Psoas muscle (tissue), 8 donors: Measurements from ENCODE around the gene HMCN1. TPM values are rescaled to one million over a fixed set of nuclear protein-coding genes. Genes with fewer than 3 reads are reported as not detected.

ENCODE experiments used
- ATAC-seq, 4 donors: fragments of 200-7000 bp; cut with Tn5 transposase; one replicate each; pipeline ENCODE4 v1.9.1; 2020; ENCODE audit warnings: moderate library complexity in 3 of 4, mild to moderate bottlenecking in 2 of 4
- DNase-seq, 2 donors: peaks; one replicate each; pipeline ENCODE4 v3.0.0-alpha.2; 2020
- H3K27ac ChIP-seq: fragments of 200-600 bp; one replicate; pipeline ENCODE4 v1.8.0; 2022
- H3K27me3 ChIP-seq, 3 donors: fragments of 200-600 bp in 1 of 3; one replicate each; pipeline versions ENCODE4 v1.6.1 to v1.8.0; 2013 to 2022; ENCODE audit warnings: low read length in 2 of 3, mild to moderate bottlenecking in 2 of 3, moderate library complexity in 1 of 3; ENCODE audit not compliant: insufficient read depth in 3 of 3
- H3K36me3 ChIP-seq, 2 donors: fragments of 200-600 bp in 1 of 2; one replicate each; pipeline versions ENCODE4 v1.6.1 to v1.8.0; 2013 to 2022; ENCODE audit warnings: low read depth in 1 of 2, mild to moderate bottlenecking in 1 of 2, moderate library complexity in 1 of 2; ENCODE audit not compliant: insufficient read depth in 1 of 2
- H3K4me1 ChIP-seq: fragments of 200-600 bp; one replicate; pipeline ENCODE4 v1.8.0; 2022
- H3K4me3 ChIP-seq: fragments of 200-600 bp; one replicate; pipeline ENCODE4 v1.8.0; 2022; ENCODE audit warnings: mild to moderate bottlenecking
- H3K9me3 ChIP-seq: fragments of 200-600 bp; one replicate; pipeline ENCODE4 v1.8.0; 2022
- WGBS, 3 donors: extraction: QIAGEN DNeasy Blood & Tissue Kit; methylation state at CpG; one replicate each; pipeline versions ENCODE4 v1.1.6 to v1.1.7; 2013; 5-methylcytosine and 5-hydroxymethylcytosine counted together
- intact Hi-C, 2 donors: fragments of 100-400 bp; cut with DNase I; formaldehyde crosslinking; loops; one replicate each; pipeline versions ENCODE4 v1.11.0 to v1.14.2; 2022
- polyA plus RNA-seq, 3 donors: library from polyadenylated mRNA; stranded (reverse); fragments of 200-250 nt; gene quantifications; one replicate each; pipeline ENCODE4 v1.2.3, GENCODE V29; 2013
- total RNA-seq, 4 donors: library from RNA; stranded (reverse); fragmentation: NEBNext Ultra II Directional in 2 of 4; extraction: Animal tissue kit (Norgen Biotek cat#: 25700) in 2 of 4; gene quantifications; one replicate each; pipeline versions ENCODE4 v1.2.1 to v1.2.4, GENCODE V29; 2021 to 2023
- TF ChIP-seq, protein P1 (sequence below): fragments of 200-600 bp; IDR thresholded peaks from one replicate; pipeline ENCODE4 v1.8.0; 2022; ENCODE audit warnings: antibody characterized with exemption
- donor health status: healthy with polysubstance abuse.
- donor health status: DM: no; HTN: no; CAD: no; lungs with moderate emphysema.
- donor health status: Bipolar disorder and iron deficiency.
- donor health status: healthy.
- donor health status: DM: yes; HTN: yes; CAD: no.
- donor health status: DM: no; HTN: no; CAD: no.
- donor health status: DM: no; HTN: no; CAD: no.
- donor health status: DM: yes; HTN: yes; CAD: no.

HMCN1 gene
- total and polyA plus RNA-seq, 7 donors: 1.3 to 6.5 (median 1.8) TPM

DNA sequence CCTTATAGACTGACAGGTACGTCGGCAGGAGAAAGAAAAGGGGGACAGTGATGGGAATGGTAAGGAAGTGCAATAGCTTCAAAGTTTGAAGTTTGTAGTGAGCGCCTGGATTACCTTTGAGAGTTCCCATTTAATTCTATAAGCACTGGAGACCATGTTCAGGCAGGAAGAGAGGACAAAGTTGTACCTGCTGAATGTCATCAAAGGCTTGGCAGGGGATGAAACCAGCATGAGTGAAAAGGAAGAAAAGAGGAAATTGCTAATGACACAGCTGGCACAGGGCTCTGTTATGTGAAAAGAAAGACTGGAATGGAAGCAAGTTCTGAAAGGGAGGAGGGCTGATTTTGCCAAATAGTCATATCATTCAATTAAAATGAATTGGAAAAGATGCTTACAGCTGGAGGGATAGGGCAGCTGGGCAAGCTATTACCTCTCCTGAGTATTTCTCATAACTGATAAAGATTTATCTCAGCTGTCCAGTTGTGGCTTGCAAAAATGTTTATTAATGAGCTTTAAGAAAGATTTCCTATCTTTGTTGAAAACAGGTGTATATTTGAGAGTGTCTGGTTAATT, 109.2 kb downstream of the HMCN1 start:
- DNase-seq (no peak), ATAC-seq (no peak)
- Histone ChIP-seq H3K27me3 (no peaks in the 10 kb centered on the region), H3K36me3 (no peaks in the 10 kb centered on the region), H3K4me3 (no peak overlapping the region), H3K4me1 (no peaks in the 10 kb centered on the region), H3K27ac (no peak overlapping the region), H3K9me3 (no peaks in the 10 kb centered on the region)
- TF ChIP-seq, protein P1, sequence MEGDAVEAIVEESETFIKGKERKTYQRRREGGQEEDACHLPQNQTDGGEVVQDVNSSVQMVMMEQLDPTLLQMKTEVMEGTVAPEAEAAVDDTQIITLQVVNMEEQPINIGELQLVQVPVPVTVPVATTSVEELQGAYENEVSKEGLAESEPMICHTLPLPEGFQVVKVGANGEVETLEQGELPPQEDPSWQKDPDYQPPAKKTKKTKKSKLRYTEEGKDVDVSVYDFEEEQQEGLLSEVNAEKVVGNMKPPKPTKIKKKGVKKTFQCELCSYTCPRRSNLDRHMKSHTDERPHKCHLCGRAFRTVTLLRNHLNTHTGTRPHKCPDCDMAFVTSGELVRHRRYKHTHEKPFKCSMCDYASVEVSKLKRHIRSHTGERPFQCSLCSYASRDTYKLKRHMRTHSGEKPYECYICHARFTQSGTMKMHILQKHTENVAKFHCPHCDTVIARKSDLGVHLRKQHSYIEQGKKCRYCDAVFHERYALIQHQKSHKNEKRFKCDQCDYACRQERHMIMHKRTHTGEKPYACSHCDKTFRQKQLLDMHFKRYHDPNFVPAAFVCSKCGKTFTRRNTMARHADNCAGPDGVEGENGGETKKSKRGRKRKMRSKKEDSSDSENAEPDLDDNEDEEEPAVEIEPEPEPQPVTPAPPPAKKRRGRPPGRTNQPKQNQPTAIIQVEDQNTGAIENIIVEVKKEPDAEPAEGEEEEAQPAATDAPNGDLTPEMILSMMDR: no peak
- 62 to 68% (median 63%) methylated on average over 3 of the region's 3 CpGs for WGBS, 3 donors
- intact Hi-C loops: no loop called here

DNA sequence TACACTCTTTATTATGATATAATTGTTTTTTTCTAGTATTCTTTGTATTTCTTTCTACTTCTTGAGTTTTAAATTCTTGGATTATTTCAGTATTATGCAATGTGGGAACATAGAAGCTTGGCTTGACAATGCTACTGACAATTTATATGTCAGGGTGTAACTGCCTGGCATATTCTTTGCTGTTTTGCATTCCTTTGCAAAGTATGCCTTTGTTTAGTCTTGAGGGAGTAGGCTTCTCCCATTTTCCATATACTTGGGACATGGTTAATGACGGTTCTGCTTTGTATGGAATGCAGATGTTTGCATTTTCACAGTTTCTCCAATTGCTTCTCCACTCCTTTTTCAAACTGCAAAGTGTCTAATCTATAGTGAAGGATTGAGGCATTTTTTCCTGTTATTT, 109.8 kb downstream of the HMCN1 start:
- WGBS, 3 donors: 4 to 26% (median 20%) methylated on average over 1 of the region's 1 CpG
- intact Hi-C loops: no loop called here

DNA sequence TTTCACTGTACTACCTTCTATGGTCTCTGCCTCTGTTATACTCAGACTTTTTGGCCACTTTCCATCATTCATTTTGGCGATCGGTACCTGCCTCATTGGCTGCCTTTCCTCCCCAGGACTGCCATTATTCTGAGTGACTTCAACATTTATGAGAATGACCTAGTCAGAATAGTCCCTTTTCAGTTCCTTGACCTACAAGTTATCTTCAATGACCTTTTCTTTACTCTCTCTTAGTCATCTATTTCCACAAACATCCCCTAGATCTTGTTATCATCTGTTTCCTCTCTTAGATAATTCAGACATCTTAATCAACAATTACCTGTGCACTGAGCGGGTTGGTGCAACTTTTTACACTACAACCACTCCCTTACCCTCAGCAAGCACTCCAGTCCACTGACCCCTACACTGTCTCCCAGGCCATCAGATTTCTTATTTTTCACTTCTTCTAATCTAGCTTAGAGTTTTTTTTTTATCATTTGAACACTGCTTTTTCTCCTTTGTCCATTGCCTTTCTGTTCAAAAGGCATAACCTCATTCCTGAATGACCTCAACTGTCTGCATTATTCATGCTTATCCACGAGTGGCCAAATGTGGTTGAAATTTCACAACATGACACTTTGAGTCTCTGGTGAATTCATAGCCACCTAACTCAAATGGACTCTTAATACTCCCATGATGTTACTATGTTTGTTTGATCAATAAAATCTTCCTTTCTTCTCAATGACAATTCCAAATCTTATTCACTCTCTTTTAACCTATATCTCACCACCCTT, 112.7 kb downstream of the HMCN1 start:
- DNase-seq (no peak), ATAC-seq (no peak)
- Histone ChIP-seq H3K4me3 (no peak overlapping the region), H3K4me1 (no peaks in the 10 kb centered on the region), H3K9me3 (no peaks in the 10 kb centered on the region), H3K36me3 (no peaks in the 10 kb centered on the region), H3K27me3 (no peaks in the 10 kb centered on the region), H3K27ac (no peak overlapping the region)
- intact Hi-C loops: no loop called here
- TF ChIP-seq, protein P1: no peak
- WGBS, 3 donors: 64 to 73% (median 65%) methylated on average over 4 of the region's 4 CpGs

More for the DNA sequence above, 109.8 kb downstream of the HMCN1 start:
- DNase-seq (no peak), ATAC-seq (no peak)
- no peak overlapping the region for H3K27ac ChIP-seq
- TF ChIP-seq, protein P1: no peak
- H3K9me3 ChIP-seq: no peaks in the 10 kb centered on the region
- no peaks in the 10 kb centered on the region for H3K36me3 ChIP-seq
- H3K27me3 ChIP-seq: no peaks in the 10 kb centered on the region
- no peaks in the 10 kb centered on the region for H3K4me1 ChIP-seq
- H3K4me3 ChIP-seq: no peak overlapping the region

DNA sequence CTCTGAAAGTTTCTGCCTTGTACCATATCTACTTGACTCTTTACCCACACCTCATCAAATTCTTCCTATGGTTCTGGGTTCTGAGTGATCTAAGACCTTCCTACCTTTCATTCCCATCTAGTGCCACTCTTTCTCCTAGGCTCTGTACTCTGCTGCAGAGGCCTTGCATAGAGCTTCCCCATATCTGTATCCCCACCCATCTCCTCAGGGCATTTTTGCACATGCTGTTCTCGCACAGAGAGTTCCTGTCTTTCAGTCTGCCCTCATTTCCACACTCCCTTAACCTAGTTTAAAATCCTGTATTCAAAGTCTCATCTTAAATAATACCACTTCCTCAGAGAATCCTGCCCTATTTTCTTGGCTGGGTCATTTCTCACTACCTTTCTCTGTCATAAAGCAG, 114.8 kb downstream of the HMCN1 start:
- ATAC-seq: no peak
- TF ChIP-seq, protein P1: no peak
- intact Hi-C loops: no loop called here
- Histone ChIP-seq H3K9me3 (no peaks in the 10 kb centered on the region), H3K27ac (no peak overlapping the region), H3K27me3 (no peaks in the 10 kb centered on the region), H3K4me3 (no peak overlapping the region), H3K36me3 (no peaks in the 10 kb centered on the region), H3K4me1 (no peaks in the 10 kb centered on the region)
- DNase-seq: no peak
- WGBS, 3 donors: 82 to 91% (median 88%) methylated on average over 1 of the region's 1 CpG
